GM18517 (cell line): ENCODE measurements around the gene HNRNPA1.

ENCODE experiments used
- ATAC-seq: cut with Tn5 transposase; IDR thresholded peaks from one replicate; pipeline ENCODE4 v1.9.1; 2021; ENCODE audit warnings: mild to moderate bottlenecking, moderate library complexity; ENCODE audit not compliant: unreplicated experiment

The HNRNPA1 gene

GRCh38 chr12:54333420-54334034 lies 53.0 kb downstream of the HNRNPA1 start:
- ATAC-seq: no peak
